ENCODE measurements around the gene ABCA13. TPM values are rescaled to one million over a fixed set of nuclear protein-coding genes. Genes with fewer than 3 reads are reported as not detected.

ABCA13 gene
- polyA plus RNA-seq, 4 donors = 0.16 to 0.39 (median 0.22) TPM; not detected in 1

GRCh38 chr7:48225101-48225500, 53.8 kb downstream of the ABCA13 start:
- FAIRE-seq (no peak), DNase-seq (no peak)
- Histone ChIP-seq H3K27me3 (ENCODE audit: control insufficient read depth in 3 of 3, insufficient read depth in 3 of 3, low read length in 3 of 3) (no peaks in the 10 kb centered on the region), H3K36me3 (ENCODE audit: control insufficient read depth in 3 of 3, insufficient read depth in 2 of 3, low read depth in 1 of 3, low read length in 3 of 3) (no peaks in the 10 kb centered on the region), H3K4me3 (ENCODE audit: low read depth in 1 of 3, low read length in 3 of 3) (no peak overlapping the region), H3K9me3 (ENCODE audit: control insufficient read depth in 2 of 2, insufficient read depth in 1 of 2, low read depth in 1 of 2, low read length in 1 of 2) (no peaks in the 10 kb centered on the region), H3K4me1 (ENCODE audit: control insufficient read depth in 3 of 3, insufficient read depth in 2 of 3, low read depth in 1 of 3, low read length in 2 of 3) (no peaks in the 10 kb centered on the region), H3K27ac (ENCODE audit: low read depth in 1 of 3, low read length in 2 of 3) (no peak overlapping the region)
- 86 to 92% (median 88%) methylated on average over 4 of the region's 4 CpGs for WGBS, 3 donors

- DNase-seq = no peak
- Histone ChIP-seq H3K4me1 (ENCODE audit: control insufficient read depth in 3 of 3, insufficient read depth in 2 of 3, low read depth in 1 of 3, low read length in 2 of 3) (no peaks in the 10 kb centered on the region), H3K4me3 (ENCODE audit: low read depth in 1 of 3, low read length in 3 of 3) (no peak overlapping the region), H3K27ac (ENCODE audit: low read depth in 1 of 3, low read length in 2 of 3) (no peak overlapping the region), H3K27me3 (ENCODE audit: control insufficient read depth in 3 of 3, insufficient read depth in 3 of 3, low read length in 3 of 3) (no peaks in the 10 kb centered on the region), H3K36me3 (ENCODE audit: control insufficient read depth in 3 of 3, insufficient read depth in 2 of 3, low read depth in 1 of 3, low read length in 3 of 3) (no peaks in the 10 kb centered on the region), H3K9me3 (ENCODE audit: control insufficient read depth in 2 of 2, insufficient read depth in 1 of 2, low read depth in 1 of 2, low read length in 1 of 2) (peaks cover 0 to 9% of the 10 kb centered on the region in 2 donors)
- FAIRE-seq = no peak
These were observed 66.1 kb downstream of the ABCA13 start for GRCh38 chr7:48237354-48237753.

GRCh38 chr7:48242846-48243245, 71.6 kb downstream of the ABCA13 start:
- Histone ChIP-seq H3K4me3 (ENCODE audit: low read depth in 1 of 3, low read length in 3 of 3) (no peak overlapping the region), H3K36me3 (ENCODE audit: control insufficient read depth in 3 of 3, insufficient read depth in 2 of 3, low read depth in 1 of 3, low read length in 3 of 3) (no peaks in the 10 kb centered on the region), H3K9me3 (ENCODE audit: control insufficient read depth in 2 of 2, insufficient read depth in 1 of 2, low read depth in 1 of 2, low read length in 1 of 2) (no peaks in the 10 kb centered on the region), H3K4me1 (ENCODE audit: control insufficient read depth in 3 of 3, insufficient read depth in 2 of 3, low read depth in 1 of 3, low read length in 2 of 3) (no peaks in the 10 kb centered on the region), H3K27me3 (ENCODE audit: control insufficient read depth in 3 of 3, insufficient read depth in 3 of 3, low read length in 3 of 3) (no peaks in the 10 kb centered on the region), H3K27ac (ENCODE audit: low read depth in 1 of 3, low read length in 2 of 3) (no peak overlapping the region)
- WGBS, 3 donors = 72 to 80% (median 75%) methylated on average over 8 of the region's 8 CpGs
- no peak for FAIRE-seq
- DNase-seq = no peak

- no peak for FAIRE-seq
These were observed 73.6 kb downstream of the ABCA13 start for GRCh38 chr7:48244864-48245271.

GRCh38 chr7:48245751-48246472, 74.7 kb downstream of the ABCA13 start:
- WGBS, 3 donors = 71 to 77% (median 74%) methylated on average over 9 of the region's 9 CpGs
- Histone ChIP-seq H3K27me3 (ENCODE audit: control insufficient read depth in 3 of 3, insufficient read depth in 3 of 3, low read length in 3 of 3) (no peaks in the 10 kb centered on the region), H3K27ac (ENCODE audit: low read depth in 1 of 3, low read length in 2 of 3) (no peak overlapping the region), H3K4me3 (ENCODE audit: low read depth in 1 of 3, low read length in 3 of 3) (no peak overlapping the region), H3K36me3 (ENCODE audit: control insufficient read depth in 3 of 3, insufficient read depth in 2 of 3, low read depth in 1 of 3, low read length in 3 of 3) (no peaks in the 10 kb centered on the region), H3K9me3 (ENCODE audit: control insufficient read depth in 2 of 2, insufficient read depth in 1 of 2, low read depth in 1 of 2, low read length in 1 of 2) (no peaks in the 10 kb centered on the region), H3K4me1 (ENCODE audit: control insufficient read depth in 3 of 3, insufficient read depth in 2 of 3, low read depth in 1 of 3, low read length in 2 of 3) (no peaks in the 10 kb centered on the region)
- FAIRE-seq = no peak
- no peak for DNase-seq

More at GRCh38 chr7:48244864-48245271, 73.6 kb downstream of the ABCA13 start:
- H3K4me1 ChIP-seq (ENCODE audit: control insufficient read depth in 3 of 3, insufficient read depth in 2 of 3, low read depth in 1 of 3, low read length in 2 of 3) = no peaks in the 10 kb centered on the region
- H3K27me3 ChIP-seq (ENCODE audit: control insufficient read depth in 3 of 3, insufficient read depth in 3 of 3, low read length in 3 of 3) = no peaks in the 10 kb centered on the region
- H3K4me3 ChIP-seq (ENCODE audit: low read depth in 1 of 3, low read length in 3 of 3) = no peak overlapping the region
- H3K9me3 ChIP-seq (ENCODE audit: control insufficient read depth in 2 of 2, insufficient read depth in 1 of 2, low read depth in 1 of 2, low read length in 1 of 2) = no peaks in the 10 kb centered on the region
- H3K36me3 ChIP-seq (ENCODE audit: control insufficient read depth in 3 of 3, insufficient read depth in 2 of 3, low read depth in 1 of 3, low read length in 3 of 3) = no peaks in the 10 kb centered on the region
- WGBS, 3 donors = 44 to 85% (median 63%) methylated on average over 5 of the region's 5 CpGs
- no peak overlapping the region for H3K27ac ChIP-seq (ENCODE audit: low read depth in 1 of 3, low read length in 2 of 3)
- DNase-seq = no peak

- Histone ChIP-seq H3K4me1 (ENCODE audit: control insufficient read depth in 3 of 3, insufficient read depth in 2 of 3, low read depth in 1 of 3, low read length in 2 of 3) (no peaks in the 10 kb centered on the region), H3K36me3 (ENCODE audit: control insufficient read depth in 3 of 3, insufficient read depth in 2 of 3, low read depth in 1 of 3, low read length in 3 of 3) (no peaks in the 10 kb centered on the region), H3K9me3 (ENCODE audit: control insufficient read depth in 2 of 2, insufficient read depth in 1 of 2, low read depth in 1 of 2, low read length in 1 of 2) (no peaks in the 10 kb centered on the region), H3K27me3 (ENCODE audit: control insufficient read depth in 3 of 3, insufficient read depth in 3 of 3, low read length in 3 of 3) (no peaks in the 10 kb centered on the region), H3K4me3 (ENCODE audit: low read depth in 1 of 3, low read length in 3 of 3) (no peak overlapping the region), H3K27ac (ENCODE audit: low read depth in 1 of 3, low read length in 2 of 3) (no peak overlapping the region)
- 85 to 95% (median 92%) methylated on average over 2 of the region's 2 CpGs for WGBS, 3 donors
- no peak for FAIRE-seq
- DNase-seq = no peak
These were observed 77.9 kb downstream of the ABCA13 start for GRCh38 chr7:48249166-48249565.

- H3K4me3 ChIP-seq (ENCODE audit: low read depth in 1 of 3, low read length in 3 of 3) = no peak overlapping the region
- H3K27me3 ChIP-seq (ENCODE audit: control insufficient read depth in 3 of 3, insufficient read depth in 3 of 3, low read length in 3 of 3) = no peaks in the 10 kb centered on the region
- DNase-seq (no peak), FAIRE-seq (no peak)
- H3K9me3 ChIP-seq (ENCODE audit: control insufficient read depth in 2 of 2, insufficient read depth in 1 of 2, low read depth in 1 of 2, low read length in 1 of 2) = no peaks in the 10 kb centered on the region
- H3K27ac ChIP-seq (ENCODE audit: low read depth in 1 of 3, low read length in 2 of 3) = no peak overlapping the region
- 60 to 68% (median 61%) methylated on average over 2 of the region's 2 CpGs for WGBS, 3 donors
- no peaks in the 10 kb centered on the region for H3K4me1 ChIP-seq (ENCODE audit: control insufficient read depth in 3 of 3, insufficient read depth in 2 of 3, low read depth in 1 of 3, low read length in 2 of 3)
- H3K36me3 ChIP-seq (ENCODE audit: control insufficient read depth in 3 of 3, insufficient read depth in 2 of 3, low read depth in 1 of 3, low read length in 3 of 3) = no peaks in the 10 kb centered on the region
These were observed 79.2 kb downstream of the ABCA13 start for GRCh38 chr7:48250441-48250951.

GRCh38 chr7:48251766-48252165, 80.5 kb downstream of the ABCA13 start:
- no peak for DNase-seq
- no peak for FAIRE-seq
- Histone ChIP-seq H3K4me1 (ENCODE audit: control insufficient read depth in 3 of 3, insufficient read depth in 2 of 3, low read depth in 1 of 3, low read length in 2 of 3) (no peaks in the 10 kb centered on the region), H3K4me3 (ENCODE audit: low read depth in 1 of 3, low read length in 3 of 3) (no peak overlapping the region), H3K27ac (ENCODE audit: low read depth in 1 of 3, low read length in 2 of 3) (no peak overlapping the region), H3K27me3 (ENCODE audit: control insufficient read depth in 3 of 3, insufficient read depth in 3 of 3, low read length in 3 of 3) (no peaks in the 10 kb centered on the region), H3K9me3 (ENCODE audit: control insufficient read depth in 2 of 2, insufficient read depth in 1 of 2, low read depth in 1 of 2, low read length in 1 of 2) (no peaks in the 10 kb centered on the region), H3K36me3 (ENCODE audit: control insufficient read depth in 3 of 3, insufficient read depth in 2 of 3, low read depth in 1 of 3, low read length in 3 of 3) (no peaks in the 10 kb centered on the region)
- 68 to 85% (median 76%) methylated on average over 4 of the region's 4 CpGs for WGBS, 3 donors

- Histone ChIP-seq H3K9me3 (ENCODE audit: control insufficient read depth in 2 of 2, insufficient read depth in 1 of 2, low read depth in 1 of 2, low read length in 1 of 2) (no peaks in the 10 kb centered on the region), H3K27ac (ENCODE audit: low read depth in 1 of 3, low read length in 2 of 3) (no peak overlapping the region), H3K27me3 (ENCODE audit: control insufficient read depth in 3 of 3, insufficient read depth in 3 of 3, low read length in 3 of 3) (no peaks in the 10 kb centered on the region), H3K4me1 (ENCODE audit: control insufficient read depth in 3 of 3, insufficient read depth in 2 of 3, low read depth in 1 of 3, low read length in 2 of 3) (no peaks in the 10 kb centered on the region), H3K36me3 (ENCODE audit: control insufficient read depth in 3 of 3, insufficient read depth in 2 of 3, low read depth in 1 of 3, low read length in 3 of 3) (no peaks in the 10 kb centered on the region), H3K4me3 (ENCODE audit: low read depth in 1 of 3, low read length in 3 of 3) (no peak overlapping the region)
- FAIRE-seq (no peak), DNase-seq (no peak)
- 73 to 88% (median 87%) methylated on average over 2 of the region's 2 CpGs for WGBS, 3 donors
These were observed 81.7 kb downstream of the ABCA13 start for GRCh38 chr7:48252995-48253394.

Data from small intestine (tissue), 7 donors.